ENCODE data around the gene FAM180A. TPM values are rescaled to one million over a fixed set of nuclear protein-coding genes. Genes with fewer than 3 reads are reported as not detected.

FAM180A gene
- total and polyA plus RNA-seq, 9 of the 15 experiments (the other 6 are each of a cell fraction or from before 2014, with no cell fraction given) = not detected

DNA sequence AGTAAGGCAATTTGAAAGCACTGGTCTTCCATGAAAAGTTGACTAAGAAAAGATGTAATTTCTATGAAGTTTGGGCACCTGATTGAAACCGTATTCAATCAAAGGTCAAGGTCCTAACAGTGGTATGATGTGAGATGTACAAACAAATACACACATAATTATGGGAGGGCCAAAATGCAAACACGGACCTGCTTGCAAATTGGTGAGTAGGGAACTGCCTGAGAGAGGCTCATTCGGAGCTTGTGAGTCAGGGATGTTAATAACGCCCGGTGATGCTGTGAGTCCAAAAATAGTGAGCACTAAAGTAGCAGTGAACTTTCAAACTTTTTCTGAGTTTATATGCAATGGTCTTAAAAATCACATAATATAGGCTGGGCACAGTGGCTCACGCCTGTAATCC is 34.2 kb upstream of the FAM180A start:
- in situ Hi-C loops (cut with MboI) = no loop called here
- ATAC-seq (no peak), DNase-seq (ENCODE audit: extremely low read depth in 1 of 4, low spot score in 3 of 4) (no peak)

More for the DNA sequence above, 34.2 kb upstream of the FAM180A start:
- no peak overlapping the region for H3K9ac ChIP-seq (ENCODE audit: insufficient read depth in 1 of 2, low read depth in 2 of 2, low read length in 2 of 2)
- H3K9me3 ChIP-seq (replicated peaks; ENCODE audit: control insufficient read depth, insufficient read depth, low read depth, low read length) = peaks cover 2% of the 10 kb centered on the region; the same call in 1 of the 2 replicates
- no peaks in the 10 kb centered on the region for H3K79me2 ChIP-seq (ENCODE audit: control insufficient read depth, insufficient read depth, low read length)
- POLR2A ChIA-PET = interaction anchor here (1.9 kb wide), 1 partner anchor 11 kb away, joined by 6 read pairs; no protein-coding TSS in a partner anchor
- no peak overlapping the region for H2AFZ ChIP-seq (ENCODE audit: low read depth, low read length)
- no peak overlapping the region for H3K27ac ChIP-seq (ENCODE audit: extremely low read depth, low read depth, low read length)
- H3K4me1 ChIP-seq (replicated peaks in 1 of 2; ENCODE audit: control insufficient read depth in 2 of 2, insufficient read depth in 2 of 2, low read length in 2 of 2) = no peaks in the 10 kb centered on the region; a peak in 2 of 5 replicates
- FAIRE-seq = no peak
- peaks cover 28 to 30% of the 10 kb centered on the region in 2 experiments for H3K27me3 ChIP-seq (ENCODE audit: control insufficient read depth in 2 of 2, insufficient read depth in 2 of 2, low read length in 2 of 2)
- H3K9me1 ChIP-seq (ENCODE audit: control insufficient read depth, insufficient read depth, low read length) = no peaks in the 10 kb centered on the region
- no peak overlapping the region for H3K4me2 ChIP-seq (ENCODE audit: insufficient read depth, low read length)
- BruUV-seq (replicated peaks) = no TSS peak
- intact Hi-C loops (cut with micrococcal nuclease) = loop anchor here (5.0 kb wide), 1 partner anchor 110 kb away; no protein-coding TSS in a partner anchor
- H3K36me3 ChIP-seq (ENCODE audit: control insufficient read depth, insufficient read depth, low read length) = no peaks in the 10 kb centered on the region
- CTCF ChIA-PET (ENCODE audit: low intra/inter-chr PET ratio) = no interaction called here
- no peaks in the 10 kb centered on the region for H4K20me1 ChIP-seq (replicated peaks; ENCODE audit: control insufficient read depth, insufficient read depth, low read length)
- 3% methylated on average over 6 of the region's 6 CpGs for WGBS (ENCODE audit: insufficient coverage, low coverage, missing lambda C conversion rate)
- no peak overlapping the region for H3K4me3 ChIP-seq
- TF ChIP-seq EP300 (IDR thresholded peaks at IDR 0.05; ENCODE audit: low read length) = no peak
- TF ChIP-seq, protein P1, sequence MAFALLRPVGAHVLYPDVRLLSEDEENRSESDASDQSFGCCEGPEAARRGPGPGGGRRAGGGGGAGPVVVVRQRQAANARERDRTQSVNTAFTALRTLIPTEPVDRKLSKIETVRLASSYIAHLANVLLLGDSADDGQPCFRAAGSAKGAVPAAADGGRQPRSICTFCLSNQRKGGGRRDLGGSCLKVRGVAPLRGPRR (CRISPR knock-in tag; IDR thresholded peaks at IDR 0.05) = no peak
- TF ChIP-seq, protein P2, sequence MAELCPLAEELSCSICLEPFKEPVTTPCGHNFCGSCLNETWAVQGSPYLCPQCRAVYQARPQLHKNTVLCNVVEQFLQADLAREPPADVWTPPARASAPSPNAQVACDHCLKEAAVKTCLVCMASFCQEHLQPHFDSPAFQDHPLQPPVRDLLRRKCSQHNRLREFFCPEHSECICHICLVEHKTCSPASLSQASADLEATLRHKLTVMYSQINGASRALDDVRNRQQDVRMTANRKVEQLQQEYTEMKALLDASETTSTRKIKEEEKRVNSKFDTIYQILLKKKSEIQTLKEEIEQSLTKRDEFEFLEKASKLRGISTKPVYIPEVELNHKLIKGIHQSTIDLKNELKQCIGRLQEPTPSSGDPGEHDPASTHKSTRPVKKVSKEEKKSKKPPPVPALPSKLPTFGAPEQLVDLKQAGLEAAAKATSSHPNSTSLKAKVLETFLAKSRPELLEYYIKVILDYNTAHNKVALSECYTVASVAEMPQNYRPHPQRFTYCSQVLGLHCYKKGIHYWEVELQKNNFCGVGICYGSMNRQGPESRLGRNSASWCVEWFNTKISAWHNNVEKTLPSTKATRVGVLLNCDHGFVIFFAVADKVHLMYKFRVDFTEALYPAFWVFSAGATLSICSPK (IDR thresholded peaks at IDR 0.05; ENCODE audit: borderline replicate concordance) = no peak
- TF ChIP-seq, protein P3, sequence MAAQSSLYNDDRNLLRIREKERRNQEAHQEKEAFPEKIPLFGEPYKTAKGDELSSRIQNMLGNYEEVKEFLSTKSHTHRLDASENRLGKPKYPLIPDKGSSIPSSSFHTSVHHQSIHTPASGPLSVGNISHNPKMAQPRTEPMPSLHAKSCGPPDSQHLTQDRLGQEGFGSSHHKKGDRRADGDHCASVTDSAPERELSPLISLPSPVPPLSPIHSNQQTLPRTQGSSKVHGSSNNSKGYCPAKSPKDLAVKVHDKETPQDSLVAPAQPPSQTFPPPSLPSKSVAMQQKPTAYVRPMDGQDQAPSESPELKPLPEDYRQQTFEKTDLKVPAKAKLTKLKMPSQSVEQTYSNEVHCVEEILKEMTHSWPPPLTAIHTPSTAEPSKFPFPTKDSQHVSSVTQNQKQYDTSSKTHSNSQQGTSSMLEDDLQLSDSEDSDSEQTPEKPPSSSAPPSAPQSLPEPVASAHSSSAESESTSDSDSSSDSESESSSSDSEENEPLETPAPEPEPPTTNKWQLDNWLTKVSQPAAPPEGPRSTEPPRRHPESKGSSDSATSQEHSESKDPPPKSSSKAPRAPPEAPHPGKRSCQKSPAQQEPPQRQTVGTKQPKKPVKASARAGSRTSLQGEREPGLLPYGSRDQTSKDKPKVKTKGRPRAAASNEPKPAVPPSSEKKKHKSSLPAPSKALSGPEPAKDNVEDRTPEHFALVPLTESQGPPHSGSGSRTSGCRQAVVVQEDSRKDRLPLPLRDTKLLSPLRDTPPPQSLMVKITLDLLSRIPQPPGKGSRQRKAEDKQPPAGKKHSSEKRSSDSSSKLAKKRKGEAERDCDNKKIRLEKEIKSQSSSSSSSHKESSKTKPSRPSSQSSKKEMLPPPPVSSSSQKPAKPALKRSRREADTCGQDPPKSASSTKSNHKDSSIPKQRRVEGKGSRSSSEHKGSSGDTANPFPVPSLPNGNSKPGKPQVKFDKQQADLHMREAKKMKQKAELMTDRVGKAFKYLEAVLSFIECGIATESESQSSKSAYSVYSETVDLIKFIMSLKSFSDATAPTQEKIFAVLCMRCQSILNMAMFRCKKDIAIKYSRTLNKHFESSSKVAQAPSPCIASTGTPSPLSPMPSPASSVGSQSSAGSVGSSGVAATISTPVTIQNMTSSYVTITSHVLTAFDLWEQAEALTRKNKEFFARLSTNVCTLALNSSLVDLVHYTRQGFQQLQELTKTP (IDR thresholded peaks at IDR 0.05; ENCODE audit: low read depth in 1 of 2, partially characterized antibody in 2 of 2) = no peak
- no peak for TF ChIP-seq GTF2A2 (tag; IDR thresholded peaks at IDR 0.05)

All from K562 (cell line).